HG02885 (cell line): Measurements from ENCODE around the gene GMPPA.
A peak's percentile ranks its signal among the peaks of the same experiment; 100 is the strongest.

Experiments
- ATAC-seq: cut with Tn5 transposase; IDR thresholded peaks from one replicate; pipeline ENCODE4 v1.9.1; 2021; ENCODE audit warnings: mild to moderate bottlenecking; ENCODE audit not compliant: unreplicated experiment, poor library complexity

The GMPPA gene

GRCh38 chr2:219483451-219484342, 15.0 kb upstream of the GMPPA start:
- ATAC-seq: no peak

DNA sequence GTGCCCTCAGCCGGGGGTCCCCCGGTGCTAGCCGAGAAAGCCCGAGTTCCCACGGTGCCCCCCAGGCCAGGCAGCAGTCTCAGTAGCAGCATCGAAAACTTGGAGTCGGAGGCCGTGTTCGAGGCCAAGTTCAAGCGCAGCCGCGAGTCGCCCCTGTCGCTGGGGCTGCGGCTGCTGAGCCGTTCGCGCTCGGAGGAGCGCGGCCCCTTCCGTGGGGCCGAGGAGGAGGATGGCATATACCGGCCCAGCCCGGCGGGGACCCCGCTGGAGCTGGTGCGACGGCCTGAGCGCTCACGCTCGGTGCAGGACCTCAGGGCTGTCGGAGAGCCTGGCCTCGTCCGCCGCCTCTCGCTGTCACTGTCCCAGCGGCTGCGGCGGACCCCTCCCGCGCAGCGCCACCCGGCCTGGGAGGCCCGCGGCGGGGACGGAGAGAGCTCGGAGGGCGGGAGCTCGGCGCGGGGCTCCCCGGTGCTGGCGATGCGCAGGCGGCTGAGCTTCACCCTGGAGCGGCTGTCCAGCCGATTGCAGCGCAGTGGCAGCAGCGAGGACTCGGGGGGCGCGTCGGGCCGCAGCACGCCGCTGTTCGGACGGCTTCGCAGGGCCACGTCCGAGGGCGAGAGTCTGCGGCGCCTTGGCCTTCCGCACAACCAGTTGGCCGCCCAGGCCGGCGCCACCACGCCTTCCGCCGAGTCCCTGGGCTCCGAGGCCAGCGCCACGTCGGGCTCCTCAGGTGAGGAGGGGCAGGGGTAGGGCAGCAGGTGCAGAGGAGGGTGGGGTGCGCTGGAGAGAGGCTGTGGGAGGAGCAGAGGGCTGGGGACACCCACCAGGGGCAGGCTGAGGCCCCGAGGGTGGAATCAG, 14.1 kb upstream of the GMPPA start:
- no peak for ATAC-seq

- ATAC-seq: no peak
Measured at GRCh38 chr2:219485201-219485580, 13.5 kb upstream of the GMPPA start.

DNA sequence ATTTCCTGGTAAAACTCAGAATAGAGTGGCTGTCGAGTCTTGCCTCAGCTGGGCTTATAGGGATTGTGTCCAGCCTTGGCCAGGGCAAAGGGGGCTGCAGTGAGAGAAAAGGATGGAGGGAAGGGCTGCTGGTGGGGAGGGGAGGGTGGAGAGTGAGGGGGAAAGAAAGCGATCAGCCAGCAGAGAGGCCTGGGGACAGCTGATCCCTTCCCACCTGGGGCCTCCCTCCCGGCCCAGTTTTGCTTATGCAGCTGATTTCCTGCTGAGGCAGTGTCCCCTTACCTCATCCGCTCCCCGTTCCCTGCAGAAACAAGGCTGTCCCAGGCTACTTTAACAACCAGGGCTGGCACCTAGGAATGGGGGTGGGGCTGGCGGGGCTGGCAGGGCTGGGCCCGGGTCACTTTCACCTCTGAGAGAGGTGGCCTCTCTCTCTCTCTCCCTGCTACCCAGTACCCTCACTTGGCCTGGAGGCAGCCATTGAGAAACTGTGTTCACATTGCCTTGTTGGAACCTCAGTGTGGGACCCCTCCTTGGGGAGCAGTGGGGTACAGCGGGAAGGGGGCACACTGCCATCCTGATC, 12.2 kb upstream of the GMPPA start:
- ATAC-seq: no peak

DNA sequence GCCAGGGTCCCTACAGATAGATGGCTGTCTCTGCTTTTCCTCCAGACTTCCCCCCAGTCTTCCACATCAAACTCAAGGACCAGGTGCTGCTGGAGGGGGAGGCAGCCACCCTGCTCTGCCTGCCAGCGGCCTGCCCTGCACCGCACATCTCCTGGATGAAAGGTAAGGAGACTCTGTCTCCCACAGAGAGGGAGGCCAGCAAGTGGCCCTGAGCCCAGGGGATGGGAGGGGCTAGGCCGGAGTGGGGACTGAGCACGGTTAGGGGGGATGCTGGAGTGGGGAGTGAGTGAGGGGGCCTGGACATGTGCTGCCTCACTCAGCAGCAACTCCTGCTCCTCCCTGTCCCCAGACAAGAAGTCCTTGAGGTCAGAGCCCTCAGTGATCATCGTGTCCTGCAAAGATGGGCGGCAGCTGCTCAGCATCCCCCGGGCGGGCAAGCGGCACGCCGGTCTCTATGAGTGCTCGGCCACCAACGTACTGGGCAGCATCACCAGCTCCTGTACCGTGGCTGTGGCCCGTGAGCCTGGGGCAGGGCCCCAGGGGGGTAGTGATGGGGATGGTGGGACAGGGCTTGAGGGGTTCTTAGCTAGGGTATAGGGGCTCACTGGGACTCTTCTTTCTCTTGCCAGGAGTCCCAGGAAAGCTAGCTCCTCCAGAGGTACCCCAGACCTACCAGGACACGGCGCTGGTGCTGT, 10.4 kb upstream of the GMPPA start:
- no peak for ATAC-seq

GRCh38 chr2:219488844-219489194, 9.9 kb upstream of the GMPPA start:
- no peak for ATAC-seq

- ATAC-seq: no peak
Measured at GRCh38 chr2:219489315-219489714, 9.4 kb upstream of the GMPPA start.

DNA sequence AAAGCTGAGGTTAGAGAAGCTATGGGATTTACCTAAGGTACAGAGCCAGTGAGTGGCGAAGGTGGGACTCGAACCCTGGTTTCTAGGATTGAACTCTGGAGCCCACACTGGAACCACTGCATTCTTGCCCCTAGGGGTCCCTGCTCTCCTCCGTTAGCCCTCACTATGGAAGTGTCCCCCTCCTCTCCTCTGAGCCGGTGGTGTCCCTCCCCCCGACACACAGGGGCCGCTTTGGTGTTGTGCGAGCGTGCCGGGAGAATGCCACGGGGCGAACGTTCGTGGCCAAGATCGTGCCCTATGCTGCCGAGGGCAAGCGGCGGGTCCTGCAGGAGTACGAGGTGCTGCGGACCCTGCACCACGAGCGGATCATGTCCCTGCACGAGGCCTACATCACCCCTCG, 8.5 kb upstream of the GMPPA start:
- no peak for ATAC-seq

DNA sequence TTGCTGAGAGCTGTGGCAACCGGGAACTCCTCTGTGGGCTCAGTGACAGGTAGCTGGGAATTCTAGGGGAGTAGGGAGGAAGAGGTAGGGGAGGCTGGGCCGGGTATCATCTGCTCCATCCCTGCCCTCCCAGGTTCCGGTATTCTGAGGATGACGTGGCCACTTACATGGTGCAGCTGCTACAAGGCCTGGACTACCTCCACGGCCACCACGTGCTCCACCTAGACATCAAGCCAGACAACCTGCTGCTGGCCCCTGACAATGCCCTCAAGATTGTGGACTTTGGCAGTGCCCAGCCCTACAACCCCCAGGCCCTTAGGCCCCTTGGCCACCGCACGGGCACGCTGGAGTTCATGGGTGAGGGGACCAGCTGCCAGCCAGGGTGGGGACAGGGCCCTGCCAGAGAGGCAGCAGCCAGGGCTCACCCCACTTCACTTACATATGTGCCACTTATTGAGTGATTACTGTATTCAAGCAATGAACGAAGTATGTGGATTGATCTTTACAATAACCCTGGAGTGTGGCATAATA, 8.0 kb upstream of the GMPPA start:
- ATAC-seq: no peak

- no peak for ATAC-seq
Measured at GRCh38 chr2:219491278-219491963, 7.3 kb upstream of the GMPPA start.

GRCh38 chr2:219492575-219492974, 6.1 kb upstream of the GMPPA start:
- no peak for ATAC-seq

DNA sequence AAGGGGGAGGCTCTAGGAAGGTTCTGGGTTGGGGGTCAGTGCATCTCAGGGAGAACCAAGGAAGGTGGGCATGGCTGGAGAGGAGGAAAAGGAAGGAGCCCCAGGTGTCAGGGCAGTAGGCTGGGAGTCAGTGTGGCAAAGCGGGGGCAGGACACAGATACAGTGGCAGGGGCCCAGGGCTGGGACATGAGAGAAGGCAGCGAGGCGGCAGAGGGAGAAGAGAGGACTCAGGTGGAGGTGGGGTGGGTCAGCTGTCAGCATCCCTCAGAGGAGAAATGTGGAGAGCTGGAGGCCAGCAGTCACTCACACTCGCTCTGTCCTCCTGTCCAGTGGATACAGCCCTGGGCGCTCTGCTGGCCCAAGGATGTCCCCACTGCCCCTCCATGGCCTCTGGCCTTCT, 5.6 kb upstream of the GMPPA start:
- no peak for ATAC-seq

GRCh38 chr2:219494952-219495530, 3.6 kb upstream of the GMPPA start:
- no peak for ATAC-seq

- no peak for ATAC-seq
Measured at GRCh38 chr2:219495531-219496122, 3.1 kb upstream of the GMPPA start.

GRCh38 chr2:219496247-219496824, 2.4 kb upstream of the GMPPA start:
- no peak for ATAC-seq

GRCh38 chr2:219496825-219497494, 1.7 kb upstream of the GMPPA start:
- no peak for ATAC-seq

GRCh38 chr2:219497495-219498279, 1.0 kb upstream of the GMPPA start:
- peak; percentile 29 for ATAC-seq

DNA sequence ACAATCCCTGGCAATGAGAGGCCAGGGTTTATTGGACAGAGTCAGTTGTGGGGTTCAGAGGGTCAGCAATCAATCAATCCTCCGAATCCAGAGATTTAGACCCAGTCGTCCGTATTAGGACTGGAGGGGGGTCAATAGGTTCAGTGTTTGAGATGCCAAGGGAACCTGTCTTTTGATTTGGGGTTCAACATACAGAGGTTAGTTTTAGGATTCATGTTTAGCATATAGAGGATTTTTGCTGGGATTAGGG, 292 bp downstream of the GMPPA start:
- no peak for ATAC-seq
